ENCODE data around the gene RPL13. TPM values are rescaled to one million over a fixed set of nuclear protein-coding genes. Genes with fewer than 3 reads are reported as not detected.
"Not testable (repeated sequence)": the region's sequence is repeated elsewhere in the genome, so short reads cannot be mapped to it uniquely, and the experiment has no call there.

RPL13 gene
- total and polyA plus RNA-seq, 2 experiments from 2014 or later = 1,293 to 5,939 TPM

- peaks cover 5% of the 10 kb centered on the region for H3K4me1 ChIP-seq (ENCODE audit: low read depth)
- TF ChIP-seq, protein P1, sequence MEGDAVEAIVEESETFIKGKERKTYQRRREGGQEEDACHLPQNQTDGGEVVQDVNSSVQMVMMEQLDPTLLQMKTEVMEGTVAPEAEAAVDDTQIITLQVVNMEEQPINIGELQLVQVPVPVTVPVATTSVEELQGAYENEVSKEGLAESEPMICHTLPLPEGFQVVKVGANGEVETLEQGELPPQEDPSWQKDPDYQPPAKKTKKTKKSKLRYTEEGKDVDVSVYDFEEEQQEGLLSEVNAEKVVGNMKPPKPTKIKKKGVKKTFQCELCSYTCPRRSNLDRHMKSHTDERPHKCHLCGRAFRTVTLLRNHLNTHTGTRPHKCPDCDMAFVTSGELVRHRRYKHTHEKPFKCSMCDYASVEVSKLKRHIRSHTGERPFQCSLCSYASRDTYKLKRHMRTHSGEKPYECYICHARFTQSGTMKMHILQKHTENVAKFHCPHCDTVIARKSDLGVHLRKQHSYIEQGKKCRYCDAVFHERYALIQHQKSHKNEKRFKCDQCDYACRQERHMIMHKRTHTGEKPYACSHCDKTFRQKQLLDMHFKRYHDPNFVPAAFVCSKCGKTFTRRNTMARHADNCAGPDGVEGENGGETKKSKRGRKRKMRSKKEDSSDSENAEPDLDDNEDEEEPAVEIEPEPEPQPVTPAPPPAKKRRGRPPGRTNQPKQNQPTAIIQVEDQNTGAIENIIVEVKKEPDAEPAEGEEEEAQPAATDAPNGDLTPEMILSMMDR (IDR thresholded peaks at IDR 0.05; ENCODE audit: low read depth, low read length) = no peak
- peak in 1 of 2 donors; percentile 67 for DNase-seq (ENCODE audit: low read depth in 1 of 2, low spot score in 1 of 2)
- no peaks in the 10 kb centered on the region for H3K36me3 ChIP-seq
- H3K9me3 ChIP-seq (ENCODE audit: low read depth) = no peaks in the 10 kb centered on the region
- no peaks in the 10 kb centered on the region for H3K27me3 ChIP-seq
- no peak overlapping the region for H3K27ac ChIP-seq
- H3K4me3 ChIP-seq = no peak overlapping the region
Observed at GRCh38 chr16:89586853-89587252, 26.4 kb downstream of the RPL13 start.

GRCh38 chr16:89587676-89588075 is 27.2 kb downstream of the RPL13 start:
- not testable (repeated sequence) for DNase-seq (ENCODE audit: low read depth in 1 of 2, low spot score in 1 of 2)

GRCh38 chr16:89588413-89589109 is 28.1 kb downstream of the RPL13 start:
- no peaks in the 10 kb centered on the region for H3K9me3 ChIP-seq (ENCODE audit: low read depth)

More at GRCh38 chr16:89587676-89588075, 27.2 kb downstream of the RPL13 start:
- not testable (repeated sequence) for H3K27ac ChIP-seq; H3K9me3 ChIP-seq (ENCODE audit: low read depth); H3K36me3 ChIP-seq; H3K4me1 ChIP-seq (ENCODE audit: low read depth); H3K4me3 ChIP-seq; H3K27me3 ChIP-seq

GRCh38 chr16:89589241-89589926 is 28.9 kb downstream of the RPL13 start:
- no peaks in the 10 kb centered on the region for H3K36me3 ChIP-seq

More at GRCh38 chr16:89588413-89589109, 28.1 kb downstream of the RPL13 start:
- no peak overlapping the region for H3K4me3 ChIP-seq
- no peaks in the 10 kb centered on the region for H3K27me3 ChIP-seq
- DNase-seq (ENCODE audit: low read depth in 1 of 2, low spot score in 1 of 2) = no peak
- no peaks in the 10 kb centered on the region for H3K36me3 ChIP-seq
- peaks cover 5% of the 10 kb centered on the region for H3K4me1 ChIP-seq (ENCODE audit: low read depth)
- TF ChIP-seq, protein P1 (IDR thresholded peaks at IDR 0.05; ENCODE audit: low read depth, low read length) = no peak
- no peak overlapping the region for H3K27ac ChIP-seq

GRCh38 chr16:89593841-89594240 is 33.4 kb downstream of the RPL13 start:
- H3K4me3 ChIP-seq = no peak overlapping the region
- no peak for DNase-seq (ENCODE audit: low read depth in 1 of 2, low spot score in 1 of 2)
- no peaks in the 10 kb centered on the region for H3K36me3 ChIP-seq
- H3K4me1 ChIP-seq (ENCODE audit: low read depth) = no peaks in the 10 kb centered on the region
- TF ChIP-seq, protein P1 (IDR thresholded peaks at IDR 0.05; ENCODE audit: low read depth, low read length) = no peak
- no peaks in the 10 kb centered on the region for H3K9me3 ChIP-seq (ENCODE audit: low read depth)
- H3K27ac ChIP-seq = no peak overlapping the region
- H3K27me3 ChIP-seq = no peaks in the 10 kb centered on the region

More at GRCh38 chr16:89589241-89589926, 28.9 kb downstream of the RPL13 start:
- peaks cover 5% of the 10 kb centered on the region for H3K4me1 ChIP-seq (ENCODE audit: low read depth)
- no peak overlapping the region for H3K27ac ChIP-seq
- H3K9me3 ChIP-seq (ENCODE audit: low read depth) = no peaks in the 10 kb centered on the region
- no peak overlapping the region for H3K4me3 ChIP-seq
- no peaks in the 10 kb centered on the region for H3K27me3 ChIP-seq
- DNase-seq (ENCODE audit: low read depth in 1 of 2, low spot score in 1 of 2) = no peak
- TF ChIP-seq, protein P1 (IDR thresholded peaks at IDR 0.05; ENCODE audit: low read depth, low read length) = no peak
